ENCODE measurements around the gene C19orf67. TPM values are rescaled to one million over a fixed set of nuclear protein-coding genes. Genes with fewer than 3 reads are reported as not detected.

Gene C19orf67
- total RNA-seq, 2 donors from 2014 or later = not detected

DNA sequence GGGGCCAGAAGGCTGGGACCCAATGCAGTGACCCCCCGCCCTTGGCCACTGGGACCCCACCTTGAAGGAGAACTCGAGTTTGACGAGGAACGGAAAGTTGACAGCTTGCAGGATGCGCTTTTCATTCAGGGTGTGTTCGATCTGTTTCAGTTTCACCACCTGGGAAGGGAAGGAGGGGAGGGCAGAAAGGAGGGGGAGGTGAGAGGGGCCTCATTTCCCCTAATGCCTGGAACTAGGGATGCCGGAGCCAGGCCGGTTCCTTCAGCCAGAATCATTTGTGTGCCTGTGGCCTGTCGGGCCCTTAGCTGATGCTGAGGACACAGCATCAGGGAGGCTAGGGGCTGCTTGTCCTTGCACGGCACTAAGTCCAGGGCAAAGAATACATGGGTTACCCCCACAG lies 17.2 kb upstream of the C19orf67 start:
- no peak for TF ChIP-seq POLR2A (IDR thresholded peaks at IDR 0.05)
- TF ChIP-seq, protein P1, sequence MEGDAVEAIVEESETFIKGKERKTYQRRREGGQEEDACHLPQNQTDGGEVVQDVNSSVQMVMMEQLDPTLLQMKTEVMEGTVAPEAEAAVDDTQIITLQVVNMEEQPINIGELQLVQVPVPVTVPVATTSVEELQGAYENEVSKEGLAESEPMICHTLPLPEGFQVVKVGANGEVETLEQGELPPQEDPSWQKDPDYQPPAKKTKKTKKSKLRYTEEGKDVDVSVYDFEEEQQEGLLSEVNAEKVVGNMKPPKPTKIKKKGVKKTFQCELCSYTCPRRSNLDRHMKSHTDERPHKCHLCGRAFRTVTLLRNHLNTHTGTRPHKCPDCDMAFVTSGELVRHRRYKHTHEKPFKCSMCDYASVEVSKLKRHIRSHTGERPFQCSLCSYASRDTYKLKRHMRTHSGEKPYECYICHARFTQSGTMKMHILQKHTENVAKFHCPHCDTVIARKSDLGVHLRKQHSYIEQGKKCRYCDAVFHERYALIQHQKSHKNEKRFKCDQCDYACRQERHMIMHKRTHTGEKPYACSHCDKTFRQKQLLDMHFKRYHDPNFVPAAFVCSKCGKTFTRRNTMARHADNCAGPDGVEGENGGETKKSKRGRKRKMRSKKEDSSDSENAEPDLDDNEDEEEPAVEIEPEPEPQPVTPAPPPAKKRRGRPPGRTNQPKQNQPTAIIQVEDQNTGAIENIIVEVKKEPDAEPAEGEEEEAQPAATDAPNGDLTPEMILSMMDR (IDR thresholded peaks at IDR 0.05) = no peak
- H3K27ac ChIP-seq = no peak overlapping the region
- H3K9me3 ChIP-seq = no peaks in the 10 kb centered on the region
- no peak for ATAC-seq
- no peak overlapping the region for H3K4me3 ChIP-seq
- no peak for DNase-seq
- peaks cover 2 to 6% of the 10 kb centered on the region in 2 donors for H3K36me3 ChIP-seq (replicated peaks in 1 of 2; ENCODE audit: insufficient read depth in 1 of 2, low read depth in 2 of 2)
- 86 to 96% methylated on average over 9 to 10 of the region's 10 CpGs for WGBS, 2 donors
- H3K4me1 ChIP-seq = no peaks in the 10 kb centered on the region
- intact Hi-C loops (cut with DNase I) = no loop called here
- H3K27me3 ChIP-seq = no peaks in the 10 kb centered on the region

DNA sequence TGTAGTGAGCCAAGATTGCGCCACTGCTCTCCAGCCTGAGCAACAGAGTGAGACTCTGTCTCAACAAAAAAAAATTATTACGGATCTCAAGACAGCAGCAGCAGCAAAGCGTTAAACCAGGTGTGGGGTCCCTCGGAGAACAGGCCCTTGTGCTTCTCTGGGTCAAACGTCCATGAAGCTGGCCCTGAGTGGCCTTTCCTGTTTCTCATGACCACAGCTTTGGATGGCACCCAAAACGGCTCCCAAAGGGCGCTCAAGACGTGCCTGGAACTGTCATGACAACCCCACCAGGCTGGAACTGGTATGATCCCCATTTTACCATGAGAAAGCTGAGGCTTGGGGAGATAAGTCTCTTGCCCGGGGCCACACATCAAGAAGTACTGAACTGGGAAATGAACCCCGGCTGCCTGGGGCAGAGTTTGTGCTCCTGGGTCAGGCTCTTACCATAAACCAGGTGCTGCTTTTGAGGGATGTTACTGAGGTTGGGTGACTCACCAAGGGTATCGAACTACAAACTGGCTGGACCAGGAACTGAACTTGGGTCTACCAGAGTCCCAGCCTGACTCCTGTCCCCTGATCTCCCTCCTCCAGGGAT lies 16.6 kb upstream of the C19orf67 start:
- Histone ChIP-seq H3K27ac (no peak overlapping the region), H3K9me3 (no peaks in the 10 kb centered on the region), H3K4me1 (no peaks in the 10 kb centered on the region), H3K27me3 (no peaks in the 10 kb centered on the region), H3K36me3 (replicated peaks in 1 of 2; ENCODE audit: insufficient read depth in 1 of 2, low read depth in 2 of 2) (peaks cover 3 to 6% of the 10 kb centered on the region in 2 donors), H3K4me3 (no peak overlapping the region)
- 74% methylated on average over 9 to 11 of the region's 11 CpGs for WGBS, 2 donors
- no peak for TF ChIP-seq POLR2A (IDR thresholded peaks at IDR 0.05)
- TF ChIP-seq, protein P1 (IDR thresholded peaks at IDR 0.05) = no peak
- DNase-seq = no peak
- ATAC-seq = no peak
- intact Hi-C loops (cut with DNase I) = no loop called here

DNA sequence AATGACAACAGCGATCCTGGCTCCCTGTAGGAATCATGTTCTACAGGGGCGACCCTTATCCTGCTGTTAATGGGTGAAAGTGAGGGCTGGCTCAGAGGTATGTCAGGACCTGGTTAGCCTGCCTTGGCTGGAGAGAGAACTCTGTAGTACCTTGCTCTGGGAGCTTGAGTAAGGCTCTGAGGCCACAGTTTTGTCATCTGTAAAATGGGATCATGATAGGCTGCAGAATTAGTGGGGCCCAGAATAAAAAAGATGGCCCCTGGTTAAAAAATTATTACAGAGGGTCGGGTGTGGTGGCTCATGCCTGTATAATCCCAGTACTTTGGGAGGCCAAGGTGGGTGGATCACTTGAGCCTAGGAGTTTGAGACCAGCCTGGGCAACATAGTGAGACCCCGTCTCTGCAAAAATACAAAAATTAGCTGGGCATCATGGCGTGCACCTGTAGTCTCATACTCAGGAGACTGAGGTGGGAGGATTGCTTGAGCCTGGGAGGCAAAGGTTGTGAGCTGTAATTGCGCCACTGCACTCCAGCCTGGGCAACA lies 15.5 kb upstream of the C19orf67 start:
- H3K27me3 ChIP-seq = no peaks in the 10 kb centered on the region
- no peak overlapping the region for H3K4me3 ChIP-seq
- no peaks in the 10 kb centered on the region for H3K9me3 ChIP-seq
- no peaks in the 10 kb centered on the region for H3K4me1 ChIP-seq
- intact Hi-C loops (cut with DNase I) = no loop called here
- DNase-seq = no peak
- H3K36me3 ChIP-seq (replicated peaks in 1 of 2; ENCODE audit: insufficient read depth in 1 of 2, low read depth in 2 of 2) = peaks cover 6 to 9% of the 10 kb centered on the region in 2 donors
- H3K27ac ChIP-seq = no peak overlapping the region
- TF ChIP-seq POLR2A (IDR thresholded peaks at IDR 0.05) = no peak
- TF ChIP-seq, protein P1 (IDR thresholded peaks at IDR 0.05) = no peak
- WGBS, 2 donors = 91 to 93% methylated on average over 6 of the region's 6 CpGs
- no peak for ATAC-seq

DNA sequence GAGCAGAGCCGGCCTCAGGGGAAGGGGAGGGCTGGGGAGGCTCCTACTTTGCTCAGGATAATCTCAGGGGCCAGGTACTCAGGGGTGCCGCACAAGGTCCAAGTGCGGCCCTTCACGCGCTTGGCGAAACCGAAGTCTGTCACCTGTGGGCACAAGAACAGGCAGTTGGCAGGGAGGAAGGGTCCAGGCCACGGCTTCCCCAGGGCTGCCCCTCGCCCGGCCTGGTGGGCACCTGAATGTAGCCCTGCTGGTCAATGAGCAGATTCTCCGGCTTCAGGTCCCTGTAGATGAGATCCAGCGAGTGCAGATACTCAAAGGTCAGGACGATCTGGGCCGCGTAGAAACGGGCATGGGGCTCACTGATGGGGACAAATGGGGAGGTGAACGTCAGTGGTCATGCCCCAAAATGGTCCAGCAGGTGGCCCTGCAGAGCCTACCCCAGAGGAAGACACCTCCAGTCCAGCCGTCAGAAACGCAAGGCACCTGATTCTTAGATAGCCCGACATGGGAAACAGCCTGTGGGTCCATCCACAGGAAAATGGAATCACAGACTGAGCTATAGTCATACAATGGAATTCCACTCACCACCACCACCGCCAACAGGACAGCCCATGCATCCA lies 12.1 kb upstream of the C19orf67 start:
- intact Hi-C loops (cut with DNase I) = no loop called here
- TF ChIP-seq POLR2A (IDR thresholded peaks at IDR 0.05) = no peak
- TF ChIP-seq, protein P1 (IDR thresholded peaks at IDR 0.05) = no peak
- Histone ChIP-seq H3K36me3 (replicated peaks in 1 of 2; ENCODE audit: insufficient read depth in 1 of 2, low read depth in 2 of 2) (peaks cover 0 to 6% of the 10 kb centered on the region in 2 donors), H3K27ac (no peak overlapping the region), H3K27me3 (no peaks in the 10 kb centered on the region), H3K4me1 (no peaks in the 10 kb centered on the region), H3K4me3 (no peak overlapping the region), H3K9me3 (no peaks in the 10 kb centered on the region)
- no peak for DNase-seq
- ATAC-seq = no peak
- WGBS, 2 donors = 79 to 88% methylated on average over 14 to 21 of the region's 21 CpGs

All from body of pancreas (tissue), 4 donors.